Right atrium auricular region (tissue), 2 donors: ENCODE results near the gene CACNA2D3. TPM values are rescaled to one million over a fixed set of nuclear protein-coding genes. Genes with fewer than 3 reads are reported as not detected.

Source experiments
- DNase-seq: peaks from one replicate; pipeline ENCODE4 v3.0.0-alpha.2; 2019; ENCODE audit warnings: low spot score
- H3K27ac ChIP-seq, 2 donors: fragments of 200-600 bp; sonication (generic); 1 replicate in 1 of 2; 2 replicates in 1 of 2; pipeline ENCODE4 v1.5.1; 2016 to 2019
- H3K27me3 ChIP-seq, 2 donors: fragments of 200-600 bp; sonication (generic); one replicate each; pipeline versions ENCODE4 v1.5.1 to v1.6.0; 2017 to 2019
- H3K36me3 ChIP-seq: fragments of 200-600 bp; sonication (generic); one replicate; pipeline ENCODE4 v1.5.1; 2016
- H3K4me1 ChIP-seq, 2 donors: fragments of 200-600 bp; sonication (generic); one replicate each; pipeline versions ENCODE4 v1.5.1 to v1.6.0; 2017 to 2019
- H3K4me3 ChIP-seq, 2 donors: fragments of 200-600 bp; sonication (generic); 1 replicate in 1 of 2; 2 replicates in 1 of 2; pipeline ENCODE4 v1.5.1; 2017 to 2019; ENCODE audit warnings: mild to moderate bottlenecking in 1 of 2, moderate library complexity in 1 of 2
- H3K9me3 ChIP-seq, 2 donors: fragments of 200-600 bp; sonication (generic); one replicate each; pipeline ENCODE4 v1.5.1; 2019
- total RNA-seq, 2 donors: library from RNA; depleted of rRNA; stranded (reverse); fragments of >200 nt; gene quantifications; one replicate each; pipeline ENCODE4 v1.1.0, GENCODE V29; 2016
- TF ChIP-seq, protein P1 (sequence below), 2 donors: fragments of 200-600 bp; sonication (generic); IDR thresholded peaks; one replicate each; pipeline ENCODE4 v1.5.1; 2019; ENCODE audit warnings: antibody characterized with exemption in 2 of 2

The CACNA2D3 gene
- total RNA-seq, 2 donors from 2014 or later: 10.9 to 17.2 TPM

- TF ChIP-seq, protein P1, sequence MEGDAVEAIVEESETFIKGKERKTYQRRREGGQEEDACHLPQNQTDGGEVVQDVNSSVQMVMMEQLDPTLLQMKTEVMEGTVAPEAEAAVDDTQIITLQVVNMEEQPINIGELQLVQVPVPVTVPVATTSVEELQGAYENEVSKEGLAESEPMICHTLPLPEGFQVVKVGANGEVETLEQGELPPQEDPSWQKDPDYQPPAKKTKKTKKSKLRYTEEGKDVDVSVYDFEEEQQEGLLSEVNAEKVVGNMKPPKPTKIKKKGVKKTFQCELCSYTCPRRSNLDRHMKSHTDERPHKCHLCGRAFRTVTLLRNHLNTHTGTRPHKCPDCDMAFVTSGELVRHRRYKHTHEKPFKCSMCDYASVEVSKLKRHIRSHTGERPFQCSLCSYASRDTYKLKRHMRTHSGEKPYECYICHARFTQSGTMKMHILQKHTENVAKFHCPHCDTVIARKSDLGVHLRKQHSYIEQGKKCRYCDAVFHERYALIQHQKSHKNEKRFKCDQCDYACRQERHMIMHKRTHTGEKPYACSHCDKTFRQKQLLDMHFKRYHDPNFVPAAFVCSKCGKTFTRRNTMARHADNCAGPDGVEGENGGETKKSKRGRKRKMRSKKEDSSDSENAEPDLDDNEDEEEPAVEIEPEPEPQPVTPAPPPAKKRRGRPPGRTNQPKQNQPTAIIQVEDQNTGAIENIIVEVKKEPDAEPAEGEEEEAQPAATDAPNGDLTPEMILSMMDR (IDR thresholded peaks at IDR 0.05): no peak
- Histone ChIP-seq H3K27me3 (no peaks in the 10 kb centered on the region), H3K4me1 (no peaks in the 10 kb centered on the region), H3K4me3 (no peak overlapping the region), H3K36me3 (no peaks in the 10 kb centered on the region), H3K27ac (no peak overlapping the region), H3K9me3 (no peaks in the 10 kb centered on the region)
- no peak for DNase-seq
Measured at GRCh38 chr3:54965746-54966145, 843.4 kb downstream of the CACNA2D3 start.

GRCh38 chr3:54966979-54967378, 844.6 kb downstream of the CACNA2D3 start:
- Histone ChIP-seq H3K9me3 (no peaks in the 10 kb centered on the region), H3K4me3 (no peak overlapping the region), H3K36me3 (no peaks in the 10 kb centered on the region), H3K27ac (no peak overlapping the region), H3K27me3 (no peaks in the 10 kb centered on the region), H3K4me1 (no peaks in the 10 kb centered on the region)
- DNase-seq: no peak
- TF ChIP-seq, protein P1 (IDR thresholded peaks at IDR 0.05): no peak

DNA sequence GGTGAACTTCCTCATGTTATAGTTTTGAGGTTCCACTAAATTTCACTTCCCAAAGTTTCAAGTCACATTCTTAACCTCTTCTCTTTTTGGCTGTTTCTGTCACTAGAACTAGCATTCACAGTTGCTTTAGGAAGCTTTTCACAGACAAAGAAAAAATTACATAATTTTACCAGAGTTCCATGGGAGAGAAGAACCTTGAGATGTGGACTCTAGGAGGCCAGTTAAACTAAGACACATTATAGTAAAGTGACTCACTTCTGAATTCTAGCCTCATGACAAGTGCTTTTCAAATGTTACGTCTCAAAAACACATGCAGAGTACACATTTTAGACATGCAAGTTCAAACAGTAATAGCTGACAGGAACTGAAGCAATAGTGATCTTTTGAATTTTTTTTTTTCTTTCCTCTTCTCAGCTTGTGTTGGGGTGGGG, 845.4 kb downstream of the CACNA2D3 start:
- Histone ChIP-seq H3K27ac (no peak overlapping the region), H3K4me3 (no peak overlapping the region), H3K9me3 (no peaks in the 10 kb centered on the region), H3K36me3 (no peaks in the 10 kb centered on the region), H3K27me3 (no peaks in the 10 kb centered on the region), H3K4me1 (no peaks in the 10 kb centered on the region)
- DNase-seq: no peak
- TF ChIP-seq, protein P1 (IDR thresholded peaks at IDR 0.05): no peak

GRCh38 chr3:54968546-54969172, 846.3 kb downstream of the CACNA2D3 start:
- no peak overlapping the region for H3K27ac ChIP-seq
- no peaks in the 10 kb centered on the region for H3K36me3 ChIP-seq
- H3K4me1 ChIP-seq: no peaks in the 10 kb centered on the region
- H3K27me3 ChIP-seq: no peaks in the 10 kb centered on the region
- TF ChIP-seq, protein P1 (IDR thresholded peaks at IDR 0.05): no peak
- H3K4me3 ChIP-seq: no peak overlapping the region
- H3K9me3 ChIP-seq: no peaks in the 10 kb centered on the region
- DNase-seq: no peak

- TF ChIP-seq, protein P1 (IDR thresholded peaks at IDR 0.05): no peak
Measured at GRCh38 chr3:54969652-54970051, 847.3 kb downstream of the CACNA2D3 start.

GRCh38 chr3:54970895-54971294, 848.5 kb downstream of the CACNA2D3 start:
- no peaks in the 10 kb centered on the region for H3K27me3 ChIP-seq
- no peak overlapping the region for H3K4me3 ChIP-seq
- H3K4me1 ChIP-seq: no peaks in the 10 kb centered on the region
- no peaks in the 10 kb centered on the region for H3K9me3 ChIP-seq
- no peak overlapping the region for H3K27ac ChIP-seq
- no peaks in the 10 kb centered on the region for H3K36me3 ChIP-seq
- no peak for DNase-seq
- TF ChIP-seq, protein P1 (IDR thresholded peaks at IDR 0.05): no peak

More at GRCh38 chr3:54969652-54970051, 847.3 kb downstream of the CACNA2D3 start:
- H3K4me3 ChIP-seq: no peak overlapping the region
- no peaks in the 10 kb centered on the region for H3K4me1 ChIP-seq
- DNase-seq: no peak
- H3K9me3 ChIP-seq: no peaks in the 10 kb centered on the region
- no peak overlapping the region for H3K27ac ChIP-seq
- H3K36me3 ChIP-seq: no peaks in the 10 kb centered on the region
- no peaks in the 10 kb centered on the region for H3K27me3 ChIP-seq
